Erythroblast (primary cell): Measurements from ENCODE around the gene GRID2IP.
"Not testable (repeated sequence)": the region's sequence is repeated elsewhere in the genome, so short reads cannot be mapped to it uniquely, and the experiment has no call there.

Source experiments
- GATA1 ChIP-seq: IDR thresholded peaks from 2 replicates; pipeline ENCODE4 v1.6.1; 2011; ENCODE audit warnings: low read depth, mild to moderate bottlenecking, control low read depth, low read length, moderate library complexity
- POLR2A ChIP-seq: IDR thresholded peaks from 2 replicates; pipeline ENCODE4 v1.6.1; 2011; ENCODE audit warnings: mild to moderate bottlenecking, low read length

DNA sequence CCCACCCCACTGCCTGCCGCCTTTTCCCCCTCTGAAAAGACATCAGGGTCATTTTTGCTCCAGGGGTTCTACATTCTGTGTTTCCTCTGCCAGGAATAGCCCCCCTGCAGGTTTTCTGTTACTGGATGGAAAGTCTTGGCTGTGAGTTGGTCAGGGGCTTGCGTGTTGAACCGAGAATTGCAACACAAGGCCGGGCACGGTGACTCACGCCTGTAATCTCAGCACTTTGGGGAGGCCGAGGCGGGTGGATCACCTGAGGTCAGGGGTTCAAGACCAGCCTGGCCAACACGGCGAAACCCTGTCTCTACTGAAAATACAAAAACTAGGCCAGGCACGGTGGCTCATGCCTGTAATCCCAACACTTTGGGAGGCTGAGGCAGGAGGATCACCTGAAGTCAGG lies 101.4 kb downstream of the GRID2IP start:
- not testable (repeated sequence) for TF ChIP-seq POLR2A, GATA1
